PC-9 (cell line): ENCODE results near the gene LPO. TPM values are rescaled to one million over a fixed set of nuclear protein-coding genes. Genes with fewer than 3 reads are reported as not detected.

Experiments
- BruUV-seq: library from RNA; stranded (reverse); fragments of 400-500 nt; replicated peaks from 2 replicates; lab custom pipeline; 2021; lab: Mats Ljungman, UMichigan
- CTCF ChIA-PET: fragments of 300-600 bp; sonication (Branson Sonifier 250); formaldehyde crosslinking; loops from one replicate; lab custom pipeline; 2022; ENCODE audit warnings: antibody characterized with exemption; lab: Charles Lee
- POLR2A ChIA-PET: fragments of 300-600 bp; sonication (Branson Sonifier 250); formaldehyde crosslinking; loops from one replicate; lab custom pipeline; 2022; ENCODE audit warnings: antibody characterized with exemption; ENCODE audit not compliant: unreplicated experiment; lab: Charles Lee
- DNase-seq, 2 experiments: peaks; one replicate each; pipeline versions ENCODE4 v3.0.0 to v3.0.0-alpha.2; 2015 to 2022; ENCODE audit warnings: mixed read lengths in 1 of 2
- H2AFZ ChIP-seq: fragments of 200-600 bp; sonication (generic); 2 replicates; pipeline ENCODE4 v1.8.1; 2017; ENCODE audit warnings: antibody characterized with exemption
- H3F3A ChIP-seq: fragments of 200-600 bp; sonication (generic); 2 replicates; pipeline ENCODE4 v1.8.1; 2017; ENCODE audit warnings: antibody characterized with exemption, mild to moderate bottlenecking, low read depth; ENCODE audit not compliant: insufficient read depth
- H3K27ac ChIP-seq: fragments of 200-600 bp; sonication (generic); 2 replicates; pipeline ENCODE4 v1.6.1; 2016; ENCODE audit warnings: mixed run types
- H3K27me3 ChIP-seq: fragments of 200-600 bp; sonication (generic); 2 replicates; pipeline ENCODE4 v1.6.1; 2016; ENCODE audit warnings: low read depth, mixed run types; ENCODE audit not compliant: insufficient read depth
- H3K36me3 ChIP-seq: fragments of 200-600 bp; sonication (generic); 2 replicates; pipeline ENCODE4 v1.6.1; 2016; ENCODE audit warnings: low read depth, mixed run types
- H3K4me1 ChIP-seq: fragments of 200-600 bp; sonication (generic); replicated peaks from 2 replicates; pipeline ENCODE4 v1.6.1; 2016; ENCODE audit warnings: mixed run types; ENCODE audit not compliant: insufficient read depth
- H3K4me2 ChIP-seq: fragments of 200-600 bp; sonication (generic); 2 replicates; pipeline ENCODE4 v1.6.1; 2017; ENCODE audit warnings: mixed run types
- H3K4me3 ChIP-seq: fragments of 200-600 bp; sonication (generic); 2 replicates; pipeline ENCODE4 v1.6.1; 2016; ENCODE audit warnings: mixed run types
- H3K79me2 ChIP-seq: fragments of 200-600 bp; sonication (generic); 2 replicates; pipeline ENCODE4 v1.6.1; 2017; ENCODE audit warnings: low read depth, mixed run types
- H3K9me2 ChIP-seq: fragments of 200-600 bp; sonication (generic); 2 replicates; pipeline ENCODE4 v1.8.1; 2017; ENCODE audit warnings: mild to moderate bottlenecking; ENCODE audit not compliant: insufficient read depth
- H3K9me3 ChIP-seq: fragments of 200-600 bp; sonication (generic); 2 replicates; pipeline ENCODE4 v1.8.1; 2016; ENCODE audit warnings: low read depth; ENCODE audit not compliant: insufficient read depth
- H4K20me1 ChIP-seq: fragments of 200-600 bp; sonication (generic); 2 replicates; pipeline ENCODE4 v1.8.1; 2017; ENCODE audit not compliant: insufficient read depth
- EZH2 ChIP-seq: fragments of 200-600 bp; sonication (generic); IDR thresholded peaks from 2 replicates; pipeline ENCODE4 v1.8.0; 2017; ENCODE audit warnings: antibody characterized with exemption, low read depth
- intact Hi-C: fragments of 100-400 bp; cut with micrococcal nuclease; formaldehyde crosslinking; loops from one replicate; pipeline ENCODE4 v1.10.0; 2022; ENCODE audit not compliant: unreplicated experiment
- total RNA-seq: library from RNA; stranded (reverse); gene quantifications from 2 replicates; pipeline ENCODE4 v1.2.3, GENCODE V29; 2021
- TF ChIP-seq, protein P1 (sequence below): fragments of 200-600 bp; sonication (generic); conservative IDR thresholded peaks from 2 replicates; pipeline ENCODE4 v1.6.1; 2017; ENCODE audit warnings: mixed run types, antibody characterized with exemption, mild to moderate bottlenecking, moderate library complexity

LPO gene
- total RNA-seq, 1 experiment from 2014 or later, result not detected

DNA sequence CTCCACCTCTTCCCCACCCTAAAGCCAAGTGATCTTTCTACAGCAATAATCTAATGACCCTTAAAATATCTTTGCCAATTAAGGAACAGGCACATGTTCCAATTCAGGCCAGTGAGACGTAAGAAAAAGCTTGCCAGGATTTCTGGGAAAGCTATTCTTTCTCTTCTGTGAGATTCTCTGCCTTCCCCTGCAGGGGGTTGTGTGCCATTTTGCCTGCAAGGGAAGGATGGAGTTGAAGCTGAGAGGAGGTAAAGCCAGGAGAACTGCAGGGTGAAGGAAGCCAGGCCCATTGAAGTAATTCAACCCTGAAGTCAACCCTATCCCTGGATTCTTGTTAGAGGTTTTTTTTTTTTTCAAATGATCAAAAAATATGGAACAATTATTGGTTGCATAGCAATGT lies 9.0 kb upstream of the LPO start:
- Histone ChIP-seq H3K9me2 (no peaks in the 10 kb centered on the region), H3K4me1 (peaks cover 3% of the 10 kb centered on the region), H3K4me2 (no peak overlapping the region), H3K4me3 (no peak overlapping the region), H3K79me2 (no peaks in the 10 kb centered on the region), H4K20me1 (no peaks in the 10 kb centered on the region), H3K27me3 (peaks cover 32% of the 10 kb centered on the region), H3F3A (no peaks in the 10 kb centered on the region), H2AFZ (no peak overlapping the region), H3K9me3 (no peaks in the 10 kb centered on the region), H3K36me3 (no peaks in the 10 kb centered on the region), H3K27ac (no peak overlapping the region)
- ChIA-PET CTCF (interaction anchor here (0.9 kb wide), 1 partner anchor 9 kb away, joined by 3 read pairs; the partner anchor contains the start of gene LPO), POLR2A (no interaction called here)
- no peak for DNase-seq
- intact Hi-C loops, result no loop called here
- BruUV-seq, result no TSS peak
- no peak for TF ChIP-seq EZH2
- TF ChIP-seq, protein P1, sequence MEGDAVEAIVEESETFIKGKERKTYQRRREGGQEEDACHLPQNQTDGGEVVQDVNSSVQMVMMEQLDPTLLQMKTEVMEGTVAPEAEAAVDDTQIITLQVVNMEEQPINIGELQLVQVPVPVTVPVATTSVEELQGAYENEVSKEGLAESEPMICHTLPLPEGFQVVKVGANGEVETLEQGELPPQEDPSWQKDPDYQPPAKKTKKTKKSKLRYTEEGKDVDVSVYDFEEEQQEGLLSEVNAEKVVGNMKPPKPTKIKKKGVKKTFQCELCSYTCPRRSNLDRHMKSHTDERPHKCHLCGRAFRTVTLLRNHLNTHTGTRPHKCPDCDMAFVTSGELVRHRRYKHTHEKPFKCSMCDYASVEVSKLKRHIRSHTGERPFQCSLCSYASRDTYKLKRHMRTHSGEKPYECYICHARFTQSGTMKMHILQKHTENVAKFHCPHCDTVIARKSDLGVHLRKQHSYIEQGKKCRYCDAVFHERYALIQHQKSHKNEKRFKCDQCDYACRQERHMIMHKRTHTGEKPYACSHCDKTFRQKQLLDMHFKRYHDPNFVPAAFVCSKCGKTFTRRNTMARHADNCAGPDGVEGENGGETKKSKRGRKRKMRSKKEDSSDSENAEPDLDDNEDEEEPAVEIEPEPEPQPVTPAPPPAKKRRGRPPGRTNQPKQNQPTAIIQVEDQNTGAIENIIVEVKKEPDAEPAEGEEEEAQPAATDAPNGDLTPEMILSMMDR, result no peak

- DNase-seq, result no peak
- Histone ChIP-seq H3K27me3 (peaks cover 37% of the 10 kb centered on the region), H3K4me1 (no peaks in the 10 kb centered on the region), H4K20me1 (no peaks in the 10 kb centered on the region), H3K9me3 (no peaks in the 10 kb centered on the region), H2AFZ (no peak overlapping the region), H3K4me2 (no peak overlapping the region), H3K9me2 (no peaks in the 10 kb centered on the region), H3F3A (no peaks in the 10 kb centered on the region), H3K79me2 (no peaks in the 10 kb centered on the region), H3K4me3 (no peak overlapping the region), H3K36me3 (no peaks in the 10 kb centered on the region), H3K27ac (no peak overlapping the region)
- no TSS peak for BruUV-seq
- POLR2A ChIA-PET, result no interaction called here
- CTCF ChIA-PET, result interaction anchor here (0.9 kb wide), 1 partner anchor 9 kb away, joined by 3 read pairs; the partner anchor contains the start of gene LPO
- TF ChIP-seq, protein P1, result no peak
- no peak for TF ChIP-seq EZH2
- intact Hi-C loops, result no loop called here
Measured at GRCh38 chr17:58229881-58230280, 8.5 kb upstream of the LPO start.

DNA sequence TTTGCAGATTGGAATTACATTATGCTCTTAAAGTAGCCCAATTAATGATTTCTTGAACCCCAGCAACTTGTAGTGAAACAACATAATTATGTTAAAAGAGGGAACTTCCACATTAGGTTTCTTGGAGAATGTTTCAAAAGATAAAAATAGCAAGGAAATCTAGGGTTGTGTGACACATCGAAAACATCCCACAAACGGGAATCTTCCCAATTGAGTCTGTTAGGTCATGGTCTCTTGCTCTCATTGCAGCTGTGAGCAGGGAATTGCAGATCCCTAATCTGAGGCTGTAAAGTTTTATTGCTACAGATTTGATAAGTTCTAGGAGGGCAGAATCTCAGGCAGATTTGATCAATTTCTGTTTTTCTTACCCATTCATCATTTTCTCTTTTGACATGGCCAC lies 6.7 kb upstream of the LPO start:
- Histone ChIP-seq H3K4me3 (no peak overlapping the region), H4K20me1 (no peaks in the 10 kb centered on the region), H3K36me3 (no peaks in the 10 kb centered on the region), H3K4me1 (no peaks in the 10 kb centered on the region), H3K27me3 (peaks cover 55% of the 10 kb centered on the region), H3K4me2 (no peak overlapping the region), H3K79me2 (no peaks in the 10 kb centered on the region), H3K9me2 (no peaks in the 10 kb centered on the region), H3K9me3 (no peaks in the 10 kb centered on the region), H3F3A (no peaks in the 10 kb centered on the region), H3K27ac (no peak overlapping the region), H2AFZ (no peak overlapping the region)
- BruUV-seq, result no TSS peak
- intact Hi-C loops, result no loop called here
- DNase-seq, result no peak
- TF ChIP-seq, protein P1, result no peak
- no peak for TF ChIP-seq EZH2
- ChIA-PET POLR2A (no interaction called here), CTCF (no interaction called here)
